HG03457 (cell line): ENCODE measurements around the gene LHX6.

Source experiments
- ATAC-seq: cut with Tn5 transposase; IDR thresholded peaks from one replicate; pipeline ENCODE4 v1.9.1; 2021; ENCODE audit warnings: moderate number of reproducible peaks; ENCODE audit not compliant: unreplicated experiment

LHX6 gene

GRCh38 chr9:122236681-122237080 is 7.9 kb upstream of the LHX6 start:
- ATAC-seq, result no peak

- no peak for ATAC-seq
Measured at GRCh38 chr9:122234022-122234748, 5.4 kb upstream of the LHX6 start.

GRCh38 chr9:122232796-122233306 is 4.1 kb upstream of the LHX6 start:
- no peak for ATAC-seq

- ATAC-seq, result no peak
Measured at GRCh38 chr9:122229485-122229837, 704 bp upstream of the LHX6 start.

GRCh38 chr9:122228191-122228567 is 578 bp downstream of the LHX6 start:
- no peak for ATAC-seq

- ATAC-seq, result no peak
Measured at GRCh38 chr9:122227575-122227900, 1.2 kb downstream of the LHX6 start.

GRCh38 chr9:122226758-122227574 is 1.8 kb downstream of the LHX6 start:
- ATAC-seq, result no peak

- no peak for ATAC-seq
Measured at GRCh38 chr9:122226142-122226757, 2.5 kb downstream of the LHX6 start.

GRCh38 chr9:122225312-122226141 is 3.2 kb downstream of the LHX6 start:
- ATAC-seq, result no peak

GRCh38 chr9:122223435-122223834 is 5.3 kb downstream of the LHX6 start:
- ATAC-seq, result no peak

- no peak for ATAC-seq
Measured at GRCh38 chr9:122222791-122223190, 6.0 kb downstream of the LHX6 start.

- no peak for ATAC-seq
Measured at GRCh38 chr9:122221183-122221811, 7.5 kb downstream of the LHX6 start.

GRCh38 chr9:122220673-122221182 is 8.0 kb downstream of the LHX6 start:
- no peak for ATAC-seq

- ATAC-seq, result no peak
Measured at GRCh38 chr9:122219856-122220672, 8.7 kb downstream of the LHX6 start.

- ATAC-seq, result no peak
Measured at GRCh38 chr9:122218935-122219855, 9.6 kb downstream of the LHX6 start.

- no peak for ATAC-seq
Measured at GRCh38 chr9:122218071-122218934, 10.5 kb downstream of the LHX6 start.

GRCh38 chr9:122217640-122218039 is 11.1 kb downstream of the LHX6 start:
- ATAC-seq, result no peak
